GM12892 (cell line): ENCODE data around the gene HDAC4.

Experiments used
- POLR2A ChIP-seq: IDR thresholded peaks from 2 replicates; pipeline ENCODE4 v1.6.1; 2011; ENCODE audit warnings: low read depth, low read length, control low read depth
- TAF1 ChIP-seq: IDR thresholded peaks from 2 replicates; pipeline ENCODE4 v1.6.1; 2011; ENCODE audit warnings: low read depth, mild to moderate bottlenecking, control low read depth, low read length, borderline replicate concordance

GRCh38 chr2:239169311-239170048 is 231.3 kb downstream of the HDAC4 start:
- TF ChIP-seq POLR2A (no peak), TAF1 (no peak)
